ENCODE data around the gene DNAH7.

Gene DNAH7

DNA sequence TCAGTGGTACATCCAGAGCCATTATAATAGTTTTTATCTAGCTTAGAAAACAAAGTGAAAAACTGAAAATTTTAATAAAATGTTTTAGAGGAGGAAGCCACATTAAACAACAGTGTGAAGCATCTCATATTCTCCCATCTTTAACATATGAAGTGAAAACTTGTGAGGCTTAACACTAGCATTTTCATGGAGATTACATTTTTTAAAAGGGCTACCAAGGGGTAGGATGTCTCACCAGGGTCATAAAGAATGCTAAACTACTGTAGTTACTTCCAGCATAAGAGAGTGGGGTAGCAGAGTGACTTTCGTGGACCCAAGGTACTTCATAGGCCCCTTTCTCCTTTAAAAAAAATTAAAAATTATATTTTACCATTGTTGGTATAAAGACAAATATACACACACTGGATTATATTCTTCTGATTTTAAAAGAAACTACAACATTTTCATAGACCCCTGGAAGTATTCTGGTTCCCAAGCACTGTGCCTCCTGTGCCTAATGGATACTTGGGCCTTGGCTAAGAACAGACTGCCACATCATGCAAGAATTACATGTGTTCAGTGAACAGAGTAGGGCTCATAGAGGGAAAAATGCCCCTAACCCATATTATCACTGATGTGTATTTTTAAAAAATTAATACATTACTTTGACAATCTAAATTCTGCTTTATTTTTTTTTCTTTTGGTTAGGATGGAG lies 263.2 kb downstream of the DNAH7 start:
- no peak for DNase-seq

DNA sequence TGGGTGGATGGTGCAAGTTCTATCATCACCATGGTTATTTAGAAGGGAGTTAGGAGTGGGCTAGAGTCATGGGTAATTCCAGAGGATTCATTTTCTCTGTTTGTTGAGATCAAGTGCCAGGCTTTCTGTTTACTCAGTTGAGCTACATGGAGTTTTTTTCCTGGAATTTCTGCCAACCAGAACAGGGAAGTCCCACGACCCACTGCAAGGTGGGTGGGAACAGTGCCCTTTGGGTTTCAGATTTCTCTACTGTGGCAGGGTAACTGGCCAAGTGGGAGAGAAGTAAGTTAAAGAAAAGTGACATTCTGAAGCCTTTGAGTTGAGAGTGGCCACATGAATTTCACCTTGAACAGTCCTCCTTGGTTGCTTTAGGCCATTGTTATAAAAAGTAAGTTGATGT lies 272.8 kb downstream of the DNAH7 start:
- DNase-seq, result no peak

DNA sequence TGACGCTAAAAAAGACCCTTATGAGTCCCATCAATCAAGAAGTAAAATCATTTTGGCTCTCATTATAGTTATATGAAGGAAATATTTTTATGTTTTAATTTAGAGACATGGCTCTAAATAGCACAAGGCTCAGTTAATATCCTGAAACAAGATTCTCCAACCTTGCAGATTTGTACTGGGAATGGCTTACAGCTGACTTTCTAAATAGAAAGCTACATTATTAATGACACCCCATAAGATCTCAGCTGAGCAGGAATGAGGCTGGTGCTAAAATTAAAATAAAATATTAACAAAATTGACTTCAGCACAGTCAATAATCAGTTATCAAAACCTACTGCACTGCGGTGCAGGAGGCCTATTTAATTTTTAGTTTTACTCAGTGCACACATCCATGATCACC lies 274.8 kb downstream of the DNAH7 start:
- no peak for DNase-seq

DNA sequence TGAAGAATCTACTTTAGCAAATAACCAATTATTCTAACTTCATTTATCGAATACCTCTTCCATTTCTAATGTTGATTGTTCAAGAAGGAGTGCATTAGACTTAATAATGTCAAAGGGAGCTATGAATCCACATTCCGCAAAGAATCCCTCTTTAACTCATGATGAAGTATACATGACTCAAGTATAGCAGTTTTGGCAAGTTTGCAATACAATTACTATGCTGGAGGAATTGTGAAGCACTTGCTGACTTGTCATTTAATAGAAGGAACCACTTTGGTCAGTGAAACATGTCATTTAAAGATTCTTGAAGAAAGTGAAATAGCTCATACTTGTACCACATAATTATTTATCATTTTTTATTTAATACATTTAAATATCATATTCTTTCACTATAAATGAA lies 286.5 kb downstream of the DNAH7 start:
- DNase-seq, result no peak

DNA sequence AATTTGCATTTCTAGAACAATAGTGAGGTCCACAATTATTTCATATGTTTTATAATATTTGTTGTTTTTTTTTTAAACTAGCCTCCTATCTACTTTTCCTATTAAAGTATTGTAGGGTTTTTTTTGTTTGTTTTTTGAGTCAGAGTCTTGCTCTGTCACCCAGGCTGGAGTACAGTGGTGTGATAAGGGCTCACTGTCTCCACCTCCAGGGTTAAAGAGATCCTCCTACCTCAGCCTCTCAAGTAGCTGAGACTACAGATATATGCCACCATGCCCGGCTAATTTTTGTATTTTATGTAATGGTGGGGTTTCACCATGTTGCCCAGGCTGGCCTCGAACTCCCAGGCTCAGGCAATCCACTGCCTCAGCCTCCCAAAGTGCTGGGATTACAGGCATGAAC lies 289.1 kb downstream of the DNAH7 start:
- DNase-seq, result no peak

DNA sequence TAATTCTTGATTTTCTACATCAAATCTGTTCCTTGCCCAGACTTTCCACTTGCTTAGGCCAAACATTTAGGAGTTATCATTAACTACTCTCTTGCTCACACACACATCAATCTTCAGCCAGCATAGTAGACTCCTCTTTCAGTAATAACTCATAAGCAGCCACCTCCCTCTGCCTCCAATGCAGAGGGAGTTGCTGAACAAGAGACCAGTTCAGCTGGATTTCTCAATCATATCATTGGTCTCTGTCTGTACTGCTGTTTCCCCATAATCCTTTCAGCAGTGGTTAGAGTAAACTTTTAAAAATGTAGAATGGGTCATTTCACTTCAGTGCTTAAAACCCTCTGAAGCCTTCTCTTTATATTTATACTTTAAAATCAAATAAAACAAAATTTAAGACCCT lies 298.7 kb downstream of the DNAH7 start:
- no peak for DNase-seq

DNA sequence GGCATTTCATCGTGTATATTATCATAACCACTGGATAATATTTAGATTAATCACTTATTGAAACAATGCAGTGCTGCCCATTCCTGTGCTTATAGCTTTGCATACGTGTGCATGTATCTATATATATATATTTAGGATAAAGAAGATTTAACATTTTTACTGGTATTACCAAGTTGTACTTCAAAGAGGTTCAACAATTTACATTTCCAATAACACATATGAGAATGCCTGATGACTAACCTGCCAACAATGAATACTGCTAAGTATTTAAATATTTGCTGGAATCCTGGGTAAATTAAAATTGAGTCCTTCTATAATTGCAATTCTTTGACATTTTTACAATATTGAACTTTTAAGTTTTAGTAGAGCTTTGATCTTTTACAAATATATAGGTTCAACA lies 300.2 kb downstream of the DNAH7 start:
- no peak for DNase-seq

DNA sequence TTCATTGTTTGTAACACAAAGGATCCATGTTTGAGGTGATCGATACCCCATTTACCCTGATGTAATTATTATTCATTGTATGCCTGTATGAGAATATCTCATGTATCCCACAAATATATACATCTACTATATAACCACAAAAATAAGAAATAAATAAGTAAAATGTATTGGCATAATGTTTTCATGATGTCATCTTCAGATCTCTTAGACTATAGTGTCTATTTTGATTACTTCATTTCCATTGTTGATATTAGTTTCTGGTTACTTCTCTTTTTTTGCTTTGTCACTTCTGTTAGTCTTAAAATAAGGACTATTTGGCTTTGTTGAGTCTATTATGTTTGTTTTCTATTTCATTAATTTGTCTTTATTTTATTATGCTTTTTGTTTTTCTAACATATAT lies 301.9 kb downstream of the DNAH7 start:
- no peak for DNase-seq

DNA sequence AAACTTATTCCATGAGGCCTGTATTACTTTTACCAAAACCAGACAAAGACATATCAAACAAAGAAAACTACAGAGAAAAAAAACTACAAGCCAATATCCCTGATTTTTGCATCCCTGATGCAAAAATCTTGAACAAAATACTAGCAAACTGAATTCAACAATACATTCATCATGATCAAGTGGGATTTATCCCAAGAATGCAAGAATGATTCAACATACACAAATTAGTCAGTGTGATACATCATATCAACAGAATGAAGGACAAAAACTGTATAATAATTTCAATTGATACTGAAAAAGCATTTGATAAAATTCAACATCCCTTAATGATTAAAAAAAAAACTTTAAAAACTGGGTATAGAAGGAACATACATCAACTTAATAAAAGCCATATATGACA lies 304.8 kb downstream of the DNAH7 start:
- DNase-seq, result no peak

DNA sequence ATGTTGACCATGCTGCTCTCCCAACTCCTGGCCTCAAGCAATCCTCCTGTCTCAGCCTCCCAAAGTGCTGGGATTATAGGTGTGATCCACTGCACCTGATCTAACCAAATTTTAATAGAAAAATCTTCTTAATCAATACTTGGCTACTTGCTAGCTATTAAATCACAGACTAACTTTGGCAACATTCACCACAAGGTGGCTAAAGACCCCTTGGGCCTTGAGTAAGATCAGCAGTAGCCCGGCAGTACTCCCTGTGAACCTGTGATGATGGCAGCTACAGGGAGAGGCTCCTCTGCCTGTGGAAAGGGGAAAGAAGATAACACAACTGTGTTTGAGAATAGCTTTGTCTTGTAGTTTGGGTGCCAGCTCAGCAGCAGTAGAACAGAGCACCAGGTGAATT lies 308.8 kb downstream of the DNAH7 start:
- DNase-seq, result no peak

DNA sequence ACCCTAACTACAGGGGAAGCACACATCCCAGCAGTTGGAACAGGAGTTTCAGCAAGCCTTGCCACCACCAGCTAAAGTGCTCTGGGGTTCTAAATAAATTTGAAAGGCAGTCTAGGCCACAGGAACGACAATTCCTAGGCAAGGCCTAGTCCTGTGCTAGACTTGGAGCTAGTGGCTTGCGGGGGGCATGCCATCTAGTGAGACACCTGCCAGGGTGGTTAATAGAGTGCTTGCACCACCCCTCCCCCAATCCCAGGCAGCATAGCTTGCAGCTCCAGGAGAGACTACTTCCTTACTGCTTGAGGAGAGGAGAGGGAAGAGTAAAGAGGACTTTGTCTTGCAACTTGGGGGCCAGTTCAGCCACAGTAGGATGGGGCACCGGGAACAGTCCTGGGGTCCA lies 309.8 kb downstream of the DNAH7 start:
- no peak for DNase-seq

DNA sequence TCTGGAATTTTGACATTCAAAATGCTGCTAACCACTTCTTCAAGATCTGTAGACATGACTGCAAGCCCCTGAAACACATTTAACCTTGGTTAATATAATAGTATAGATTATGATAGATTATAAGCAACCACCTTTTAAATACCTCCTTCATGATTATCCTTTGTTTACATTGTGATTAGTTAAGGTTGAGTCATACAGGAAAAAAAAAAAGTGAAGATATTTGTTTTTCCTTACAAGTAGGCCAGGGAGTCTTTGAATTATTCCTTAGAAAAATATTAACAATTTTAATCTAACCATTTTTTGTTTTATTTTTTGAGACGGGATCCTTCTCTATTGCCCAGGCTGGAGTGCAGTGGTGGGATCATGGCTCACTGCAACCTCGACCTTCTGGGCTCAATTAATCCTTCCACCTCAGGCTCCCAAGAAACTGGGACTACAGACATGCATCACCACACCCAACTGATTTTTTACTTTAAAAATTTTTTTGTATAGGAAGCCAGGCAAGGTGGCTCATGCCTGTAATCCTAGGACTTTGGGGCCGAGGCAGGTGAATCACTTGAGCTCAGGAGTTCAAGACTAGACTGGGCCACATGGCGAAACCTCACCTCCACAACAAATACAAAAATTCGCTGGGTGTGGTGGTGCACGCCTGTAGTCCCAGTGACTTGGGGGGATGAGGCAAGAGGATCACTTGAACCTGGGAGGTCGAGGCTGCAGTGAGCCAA lies 312.3 kb downstream of the DNAH7 start:
- no peak for DNase-seq

DNA sequence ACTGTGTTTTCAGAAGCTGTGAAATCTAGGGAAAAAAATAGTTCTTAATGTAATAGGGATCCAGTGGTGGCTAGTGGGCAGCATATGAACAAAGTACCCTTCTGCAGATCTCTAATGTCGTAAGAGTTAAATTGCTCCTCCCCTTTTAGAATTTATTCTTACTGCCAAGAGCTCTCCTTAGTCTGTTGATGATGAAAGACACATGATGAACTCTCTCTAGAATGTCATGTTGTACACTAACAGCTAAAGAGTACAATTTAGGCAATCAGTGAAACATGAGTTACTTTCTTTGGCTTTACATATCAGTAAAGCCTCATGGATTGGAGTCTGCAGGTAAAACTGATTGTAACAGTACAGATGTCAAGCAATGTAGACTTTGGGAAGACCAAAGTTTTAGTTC lies 327.4 kb downstream of the DNAH7 start:
- DNase-seq, result no peak

DNA sequence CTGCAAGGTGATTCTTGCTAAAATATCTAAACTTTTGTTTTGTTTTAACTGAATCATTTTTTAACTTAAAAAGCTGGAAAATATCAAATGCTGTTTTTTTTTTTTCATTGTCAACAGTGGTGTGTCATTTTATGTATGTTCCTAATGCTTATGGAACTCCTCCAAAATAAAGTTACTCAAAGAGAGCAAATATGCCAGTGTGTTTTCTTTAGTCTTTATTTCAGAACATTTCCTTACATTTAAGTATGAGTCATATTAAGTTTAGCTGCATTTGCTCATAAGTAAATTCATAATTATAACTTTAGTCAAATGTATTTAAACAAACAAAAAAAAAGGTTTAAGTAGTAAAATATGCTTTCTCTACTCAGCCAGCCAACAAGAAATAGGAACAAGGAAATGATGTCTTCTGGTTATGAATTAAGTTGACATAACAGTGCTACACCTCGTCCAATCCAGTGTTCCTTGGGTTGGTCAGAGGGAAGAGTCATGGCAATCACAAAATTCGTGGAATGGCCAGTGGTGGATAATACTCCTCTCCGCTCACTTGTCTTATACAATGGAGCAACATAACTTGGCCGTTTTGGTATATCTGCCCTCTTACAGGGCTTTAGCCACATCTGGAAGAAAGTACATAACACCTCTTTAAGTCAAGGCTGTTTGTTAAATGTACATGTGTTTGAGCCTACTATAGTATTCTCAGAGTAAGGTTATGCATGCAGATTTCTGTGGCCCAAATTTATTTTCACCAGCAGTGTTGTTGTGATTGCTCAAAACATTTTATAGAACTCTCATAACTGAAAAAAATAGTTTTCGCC lies 330.9 kb downstream of the DNAH7 start:
- no peak for DNase-seq

DNA sequence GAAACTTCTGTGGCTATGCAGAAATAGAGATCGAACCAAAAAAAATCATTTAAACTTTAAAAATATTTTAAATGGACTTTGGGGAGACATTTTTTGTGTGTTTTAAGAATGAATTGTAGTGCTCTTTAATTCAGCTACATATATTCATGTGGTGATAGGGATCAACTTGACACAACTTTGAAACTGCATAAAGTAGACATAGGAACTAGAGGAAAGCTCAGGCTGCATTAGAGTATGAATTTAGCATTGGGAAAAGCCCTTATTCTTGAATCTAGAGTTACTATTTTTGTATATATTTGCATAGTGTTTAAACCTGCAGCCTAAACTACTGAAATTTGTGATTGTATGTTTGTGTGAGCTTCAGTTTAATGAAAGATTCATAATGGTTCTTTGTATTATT lies 333.3 kb downstream of the DNAH7 start:
- DNase-seq, result no peak

DNA sequence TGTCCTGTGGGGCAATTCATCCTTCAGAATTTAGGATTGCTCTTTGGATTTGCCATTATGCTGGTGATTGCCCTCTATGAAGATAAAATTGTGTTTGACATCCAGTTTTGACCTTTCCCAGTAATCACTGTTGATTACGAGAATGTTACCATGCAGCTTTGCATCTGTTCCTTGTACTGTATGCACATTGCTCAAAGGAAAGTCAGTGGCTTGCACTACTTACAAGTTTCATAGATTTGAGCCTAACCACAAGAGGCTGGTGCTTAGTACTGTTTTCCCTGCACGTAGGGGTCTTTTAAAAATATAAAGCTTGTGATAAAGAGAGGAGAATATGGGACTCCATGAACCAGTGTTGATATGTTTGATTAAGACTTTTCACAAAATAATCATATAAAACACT lies 333.7 kb downstream of the DNAH7 start:
- DNase-seq, result no peak

DNA sequence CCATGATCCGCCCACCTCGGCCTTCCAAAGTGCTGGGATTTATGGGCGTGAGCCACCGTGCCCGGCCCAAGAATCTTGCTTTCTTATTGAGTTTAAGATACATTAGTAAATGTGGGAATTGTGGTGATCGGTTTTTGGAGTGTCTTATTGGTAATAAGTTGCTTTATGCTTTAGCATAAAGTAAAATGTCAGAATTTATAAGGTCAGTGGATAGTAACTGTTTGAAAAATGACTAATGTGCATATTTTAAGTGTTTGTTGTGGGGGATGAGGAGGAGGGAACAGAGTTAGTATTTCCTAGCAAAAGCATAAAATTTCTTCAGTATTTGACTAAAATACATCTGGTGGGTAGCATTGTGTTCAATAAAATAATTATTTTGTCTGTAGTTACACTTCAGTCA lies 334.2 kb downstream of the DNAH7 start:
- DNase-seq, result no peak

DNA sequence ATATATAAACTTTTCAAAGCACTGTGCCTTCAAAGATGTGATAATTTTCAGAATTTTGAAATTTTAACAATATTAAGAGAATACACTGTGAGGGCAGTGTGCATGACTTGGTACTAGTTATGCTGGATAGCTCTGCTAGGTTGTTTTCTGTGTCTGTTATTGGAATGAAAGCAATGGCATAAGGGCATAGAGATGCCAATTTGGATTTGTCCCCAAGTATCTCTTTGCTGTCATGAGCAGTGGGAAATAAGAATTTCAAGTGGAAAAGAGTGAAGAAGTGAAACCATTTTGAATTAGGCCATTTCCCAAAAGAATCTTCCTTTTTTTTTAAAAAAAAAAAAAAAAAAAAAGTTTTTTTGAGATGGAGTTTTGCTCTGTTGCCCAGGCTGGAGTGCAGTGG lies 334.8 kb downstream of the DNAH7 start:
- DNase-seq, result no peak

DNA sequence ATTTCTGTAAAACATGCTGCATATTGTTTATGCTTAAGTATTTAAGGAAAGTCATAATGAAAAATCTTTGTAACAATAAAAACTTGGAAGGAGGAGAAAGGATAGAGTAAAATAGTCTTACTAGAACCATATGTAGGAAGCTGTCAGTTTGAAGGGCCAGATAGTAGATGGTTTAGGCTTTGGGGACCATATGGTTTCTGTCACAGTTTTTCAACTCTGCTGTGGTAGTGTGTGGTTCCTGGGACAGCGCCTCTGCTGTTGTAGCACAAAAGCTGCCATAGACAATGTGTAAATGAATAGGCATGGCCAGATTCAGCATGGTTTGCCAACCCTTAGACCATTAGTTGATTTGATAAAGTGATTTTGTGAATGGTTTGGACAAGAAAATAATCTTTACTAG lies 336.1 kb downstream of the DNAH7 start:
- no peak for DNase-seq

DNA sequence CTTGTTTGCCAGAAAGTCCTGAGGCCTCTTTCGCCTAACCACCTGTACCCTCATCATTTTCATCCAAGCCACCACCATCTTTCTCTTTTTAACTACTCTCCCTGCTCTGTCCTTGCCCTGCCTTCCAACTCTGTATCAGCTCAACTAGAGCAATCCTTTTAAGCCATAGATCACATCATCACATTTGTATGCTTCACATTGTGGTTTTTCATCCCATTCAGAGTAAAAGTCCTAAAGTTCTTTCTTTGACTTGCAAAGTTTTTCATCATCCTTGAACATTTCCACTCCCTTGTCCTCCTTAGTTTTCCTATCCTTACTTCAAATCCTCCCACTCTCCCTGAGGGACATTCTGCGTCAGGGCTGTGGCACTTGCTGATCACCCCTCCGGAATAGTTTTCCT lies 337.7 kb downstream of the DNAH7 start:
- DNase-seq, result no peak

DNA sequence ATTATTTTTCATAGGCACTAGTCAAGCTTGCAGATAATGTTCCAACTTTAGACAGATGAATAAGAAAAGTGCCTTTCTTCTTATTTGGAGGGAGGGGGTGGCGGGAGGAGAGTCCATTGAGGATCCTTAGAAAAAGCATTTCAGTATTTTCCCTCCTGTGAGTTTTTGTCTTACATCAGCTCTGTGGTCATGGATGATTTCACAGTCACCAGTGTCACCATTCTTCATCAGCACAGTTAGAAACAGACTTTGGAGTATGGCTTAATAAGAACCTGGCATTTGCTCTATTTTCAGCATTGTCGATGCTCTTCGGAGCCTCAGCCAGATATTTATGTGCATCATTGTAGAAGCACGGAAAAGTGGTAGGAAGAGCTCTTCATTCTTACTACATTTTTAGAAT lies 341.5 kb downstream of the DNAH7 start:
- DNase-seq, result no peak

DNA sequence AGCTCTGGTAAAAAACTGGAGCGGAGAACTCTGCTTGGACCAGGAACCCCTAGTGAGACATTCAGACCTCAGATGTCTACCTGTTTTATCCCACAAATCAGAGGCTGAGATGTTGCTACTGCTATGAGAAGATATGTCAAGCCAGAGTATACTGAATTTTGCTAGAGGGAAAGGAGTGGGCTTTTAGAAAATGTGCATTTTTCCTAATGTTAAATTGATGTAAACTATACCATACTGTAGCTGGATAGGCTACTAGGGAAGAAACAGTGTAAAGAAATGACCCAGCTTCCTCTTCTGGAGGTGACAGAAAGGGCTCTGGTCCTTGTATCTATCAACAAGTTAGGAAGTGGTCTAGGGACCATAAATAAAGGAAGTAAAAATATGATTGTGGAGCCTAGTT lies 346.6 kb downstream of the DNAH7 start:
- no peak for DNase-seq

DNA sequence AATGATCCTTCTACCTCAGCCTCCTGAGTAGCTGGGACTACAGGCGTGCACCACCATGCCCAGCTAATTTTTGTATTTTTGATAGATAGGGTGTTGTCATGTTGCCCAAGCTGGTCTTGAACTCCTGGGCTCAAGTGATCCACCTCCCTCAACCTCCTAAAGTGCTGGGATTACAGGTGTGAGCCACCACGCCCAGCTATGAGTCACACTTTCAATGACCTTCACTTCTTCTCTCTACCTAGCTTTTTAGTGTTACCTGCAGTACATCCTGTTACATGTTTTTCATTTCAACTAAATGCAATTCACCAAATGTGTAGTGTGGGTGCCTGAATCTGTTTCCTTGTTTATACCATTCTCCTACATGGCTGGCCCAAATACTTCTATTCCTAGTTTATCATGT lies 347.6 kb downstream of the DNAH7 start:
- no peak for DNase-seq

DNA sequence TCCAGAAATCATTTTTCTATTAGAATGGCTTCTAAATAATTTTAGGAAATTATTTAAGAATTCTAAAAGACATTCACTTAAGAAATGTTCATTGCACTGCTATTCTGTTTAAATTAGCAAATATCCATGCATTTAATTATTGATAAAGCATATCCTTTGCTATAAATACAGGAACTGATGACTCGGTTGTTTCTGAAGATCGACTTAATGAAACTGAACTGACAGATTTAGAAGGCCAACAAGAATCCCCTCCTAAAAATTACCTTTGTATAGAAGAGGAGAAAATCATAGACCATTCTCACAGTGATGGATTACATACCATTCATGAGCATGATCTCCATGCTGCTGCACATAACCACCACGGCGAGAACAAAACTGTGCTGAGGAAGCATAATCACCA lies 352.2 kb downstream of the DNAH7 start:
- DNase-seq, result no peak

Measured in C1 segment of cervical spinal cord (tissue), 14 donors.